Diencephalon (tissue), 1 donor: ENCODE measurements around the gene RGS13. TPM values are rescaled to one million over a fixed set of nuclear protein-coding genes. Genes with fewer than 3 reads are reported as not detected.

ENCODE experiments used
- total RNA-seq: library from RNA; depleted of rRNA; stranded (reverse); fragments of >200 nt; gene quantifications from one replicate; pipeline ENCODE4 v1.2.3, GENCODE V29; 2014

The RGS13 gene
- total RNA-seq = 1.2 TPM

GRCh38 chr1:192635939-192636338 lies at the start of gene RGS13:
Gene RGS13 (plus strand): TSS chr1:192636147. CDS start chr1:192644335, 8,188 bp downstream.

Other genes with a start within 250 kb of the RGS13 start
- gene RGS1, start 60.4 kb upstream of the RGS13 start, total RNA-seq = 26.1 TPM
- gene RGS2, start 172.9 kb downstream of the RGS13 start, total RNA-seq = 91.8 TPM